DMS114 treated with DMSO at 0.1 percent for 48 hours (cell line): Measurements from ENCODE around the gene MCF2L.
"Not testable (repeated sequence)": the region's sequence is repeated elsewhere in the genome, so short reads cannot be mapped to it uniquely, and the experiment has no call there.

ENCODE experiments used
- DNase-seq: peaks from one replicate; lab custom pipeline; 2025; ENCODE audit not compliant: unreplicated experiment; lab: John Stamatoyannopoulos, UW

Gene MCF2L

GRCh38 chr13:113029487-113030258, 60.7 kb downstream of the MCF2L start:
- DNase-seq = no peak

- not testable (repeated sequence) for DNase-seq
These were observed 61.2 kb downstream of the MCF2L start for GRCh38 chr13:113030259-113030640.

- no peak for DNase-seq
These were observed 62.5 kb downstream of the MCF2L start for GRCh38 chr13:113031465-113031864.

GRCh38 chr13:113032291-113032690, 63.3 kb downstream of the MCF2L start:
- DNase-seq = no peak

GRCh38 chr13:113033054-113033850, 64.2 kb downstream of the MCF2L start:
- DNase-seq = no peak

- DNase-seq = no peak
These were observed 65.6 kb downstream of the MCF2L start for GRCh38 chr13:113034451-113035212.

- DNase-seq = no peak
These were observed 66.3 kb downstream of the MCF2L start for GRCh38 chr13:113035213-113035800.

GRCh38 chr13:113036401-113036800, 67.4 kb downstream of the MCF2L start:
- DNase-seq = no peak

- no peak for DNase-seq
These were observed 71.0 kb downstream of the MCF2L start for GRCh38 chr13:113040031-113040430.

GRCh38 chr13:113040597-113041292, 71.7 kb downstream of the MCF2L start:
- DNase-seq = no peak

GRCh38 chr13:113041293-113041690, 72.3 kb downstream of the MCF2L start:
- no peak for DNase-seq

- no peak for DNase-seq
These were observed 72.9 kb downstream of the MCF2L start for GRCh38 chr13:113041896-113042295.

- no peak for DNase-seq
These were observed 73.4 kb downstream of the MCF2L start for GRCh38 chr13:113042456-113042855.

GRCh38 chr13:113043001-113043630, 74.1 kb downstream of the MCF2L start:
- no peak for DNase-seq

- DNase-seq = no peak
These were observed 74.9 kb downstream of the MCF2L start for GRCh38 chr13:113043931-113044330.

- no peak for DNase-seq
These were observed 75.5 kb downstream of the MCF2L start for GRCh38 chr13:113044391-113045114.

- no peak for DNase-seq
These were observed 76.5 kb downstream of the MCF2L start for GRCh38 chr13:113045251-113046127.

- DNase-seq = no peak
These were observed 77.3 kb downstream of the MCF2L start for GRCh38 chr13:113046128-113046882.
